Measurements from ENCODE around the gene MEX3D.

MEX3D gene

GRCh38 chr19:1523412-1524286 is 44.5 kb downstream of the MEX3D start, which contains the start of gene PLK5:
Gene PLK5 (plus strand): TSS chr19:1524077. CDS start chr19:1526997, 2,920 bp downstream.
- TF ChIP-seq EZH2 (IDR thresholded peaks at IDR 0.05; ENCODE audit: borderline replicate concordance, low read length) (no peak), CTCF (IDR thresholded peaks at IDR 0.05; ENCODE audit: low read length) (no peak)
- Histone ChIP-seq H4K20me1 (ENCODE audit: insufficient read depth, low read length) (no peaks in the 10 kb centered on the region), H2AFZ (ENCODE audit: low read length) (no peak within 1 kb of the TSS), H3K79me2 (ENCODE audit: insufficient read depth, low read length) (no peaks in the 10 kb centered on the region), H3K27ac (ENCODE audit: low read depth, low read length, poor library complexity, severe bottlenecking) (no peak within 1 kb of the TSS), H3K9ac (ENCODE audit: low read length) (no peak within 1 kb of the TSS), H3K9me3 (ENCODE audit: low read length) (no peaks in the 10 kb centered on the region), H3K27me3 (ENCODE audit: insufficient read depth, low read length) (no peaks in the 10 kb centered on the region; the same call in 1 of the 2 replicates), H3K4me3 (ENCODE audit: low read depth, low read length, poor library complexity, severe bottlenecking) (no peak within 1 kb of the TSS), H3K4me1 (ENCODE audit: insufficient read depth, low read length, severe bottlenecking) (no peaks in the 10 kb centered on the region), H3F3A (ENCODE audit: insufficient read depth, low read length) (no peaks in the 10 kb centered on the region), H3K36me3 (ENCODE audit: insufficient read depth, low read length) (no peaks in the 10 kb centered on the region), H3K9me2 (ENCODE audit: low read depth, low read length) (no peaks in the 10 kb centered on the region), H3K4me2 (ENCODE audit: low read length) (no peak within 1 kb of the TSS)

- Histone ChIP-seq H2AFZ (ENCODE audit: low read length) (no peak overlapping the region), H4K20me1 (ENCODE audit: insufficient read depth, low read length) (no peaks in the 10 kb centered on the region), H3K4me1 (ENCODE audit: insufficient read depth, low read length, severe bottlenecking) (no peaks in the 10 kb centered on the region), H3K27me3 (ENCODE audit: insufficient read depth, low read length) (no peaks in the 10 kb centered on the region; the same call in 1 of the 2 replicates), H3K4me3 (ENCODE audit: low read depth, low read length, poor library complexity, severe bottlenecking) (no peak overlapping the region), H3K36me3 (ENCODE audit: insufficient read depth, low read length) (no peaks in the 10 kb centered on the region), H3K9me2 (ENCODE audit: low read depth, low read length) (no peaks in the 10 kb centered on the region), H3K27ac (ENCODE audit: low read depth, low read length, poor library complexity, severe bottlenecking) (no peak overlapping the region), H3F3A (ENCODE audit: insufficient read depth, low read length) (no peaks in the 10 kb centered on the region), H3K9ac (ENCODE audit: low read length) (no peak overlapping the region), H3K9me3 (ENCODE audit: low read length) (no peaks in the 10 kb centered on the region), H3K4me2 (ENCODE audit: low read length) (no peak overlapping the region), H3K79me2 (ENCODE audit: insufficient read depth, low read length) (no peaks in the 10 kb centered on the region)
- no peak for TF ChIP-seq CTCF (IDR thresholded peaks at IDR 0.05; ENCODE audit: low read length)
- no peak for TF ChIP-seq EZH2 (IDR thresholded peaks at IDR 0.05; ENCODE audit: borderline replicate concordance, low read length)
Measured at GRCh38 chr19:1522838-1523237, 45.3 kb downstream of the MEX3D start.

DNA sequence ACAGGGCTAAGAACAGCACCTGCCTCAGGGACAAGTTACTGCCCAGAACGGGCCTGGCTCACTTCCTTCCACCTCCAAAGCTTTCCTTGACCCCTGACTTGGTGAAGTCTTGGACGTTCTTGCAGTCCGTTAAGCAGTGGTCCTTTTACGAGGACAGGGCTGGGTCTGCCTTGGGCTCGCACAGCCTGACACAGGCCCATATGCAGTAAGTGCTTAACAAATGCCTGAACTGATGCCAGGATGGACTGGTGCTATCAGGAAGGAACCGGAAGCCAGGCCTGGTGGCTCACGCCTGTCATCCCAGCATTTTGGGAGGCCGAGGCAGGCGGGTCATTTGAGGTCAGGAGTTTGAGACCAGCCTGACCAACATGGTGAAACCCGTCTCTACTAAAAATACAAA is 46.1 kb downstream of the MEX3D start:
- no peak overlapping the region for H3K4me3 ChIP-seq (ENCODE audit: low read depth, low read length, poor library complexity, severe bottlenecking)
- H3K36me3 ChIP-seq (ENCODE audit: insufficient read depth, low read length), result no peaks in the 10 kb centered on the region
- H3K9me3 ChIP-seq (ENCODE audit: low read length), result no peaks in the 10 kb centered on the region
- no peak overlapping the region for H3K4me2 ChIP-seq (ENCODE audit: low read length)
- no peaks in the 10 kb centered on the region for H3K9me2 ChIP-seq (ENCODE audit: low read depth, low read length)
- H3K9ac ChIP-seq (ENCODE audit: low read length), result no peak overlapping the region
- no peaks in the 10 kb centered on the region for H3F3A ChIP-seq (ENCODE audit: insufficient read depth, low read length)
- H2AFZ ChIP-seq (ENCODE audit: low read length), result no peak overlapping the region
- H3K27ac ChIP-seq (ENCODE audit: low read depth, low read length, poor library complexity, severe bottlenecking), result no peak overlapping the region
- H4K20me1 ChIP-seq (ENCODE audit: insufficient read depth, low read length), result no peaks in the 10 kb centered on the region
- no peaks in the 10 kb centered on the region for H3K4me1 ChIP-seq (ENCODE audit: insufficient read depth, low read length, severe bottlenecking)
- no peaks in the 10 kb centered on the region for H3K79me2 ChIP-seq (ENCODE audit: insufficient read depth, low read length)
- TF ChIP-seq CTCF (IDR thresholded peaks at IDR 0.05; ENCODE audit: low read length), result no peak
- no peak for TF ChIP-seq EZH2 (IDR thresholded peaks at IDR 0.05; ENCODE audit: borderline replicate concordance, low read length)
- H3K27me3 ChIP-seq (ENCODE audit: insufficient read depth, low read length), result no peaks in the 10 kb centered on the region; the same call in 1 of the 2 replicates

All from OCI-LY1 (cell line).